Mucosa of stomach (tissue), 1 donor: ENCODE measurements around the gene GPNMB.

Experiments
- H3K27me3 ChIP-seq: one replicate; pipeline ENCODE4 v1.7.0; 2013; ENCODE audit warnings: mild to moderate bottlenecking, low read length; ENCODE audit not compliant: control insufficient read depth, insufficient read depth
- H3K36me3 ChIP-seq: one replicate; pipeline ENCODE4 v1.7.0; 2013; ENCODE audit warnings: low read length; ENCODE audit not compliant: control insufficient read depth, insufficient read depth
- H3K4me1 ChIP-seq: one replicate; pipeline ENCODE4 v1.7.0; 2013; ENCODE audit warnings: mild to moderate bottlenecking, low read length; ENCODE audit not compliant: control insufficient read depth, insufficient read depth
- H3K4me3 ChIP-seq: one replicate; pipeline ENCODE4 v1.7.0; 2013; ENCODE audit warnings: low read length
- H3K9ac ChIP-seq: one replicate; pipeline ENCODE4 v1.7.0; 2013; ENCODE audit warnings: mild to moderate bottlenecking, low read length, moderate library complexity
- H3K9me3 ChIP-seq: one replicate; pipeline ENCODE4 v1.7.0; 2013; ENCODE audit warnings: mild to moderate bottlenecking, low read length, moderate library complexity; ENCODE audit not compliant: control insufficient read depth
- donor health status: Pancreatic carcinoma.

The GPNMB gene

DNA sequence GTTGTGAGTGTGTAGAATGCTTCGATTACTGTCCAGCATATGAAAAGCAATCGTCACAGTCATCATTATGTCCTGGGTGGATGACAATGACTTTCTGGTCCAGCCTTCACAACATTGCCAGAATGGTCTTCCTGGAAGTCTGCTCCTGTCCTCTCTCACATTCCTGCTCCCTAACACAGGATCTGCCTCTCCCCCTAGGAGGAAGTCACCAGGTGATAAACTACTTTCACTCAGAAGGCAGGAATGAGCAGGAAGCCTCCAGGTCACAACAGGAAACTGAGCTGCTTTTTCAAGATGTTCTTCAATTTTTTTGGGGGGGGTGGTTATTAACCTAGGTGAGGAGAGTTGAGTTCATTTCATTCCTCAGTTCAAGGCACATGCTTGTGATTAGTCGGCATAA is 13.6 kb upstream of the GPNMB start:
- Histone ChIP-seq H3K9me3 (no peaks in the 10 kb centered on the region), H3K9ac (no peak overlapping the region), H3K4me1 (no peaks in the 10 kb centered on the region), H3K27me3 (no peaks in the 10 kb centered on the region), H3K36me3 (no peaks in the 10 kb centered on the region), H3K4me3 (no peak overlapping the region)

DNA sequence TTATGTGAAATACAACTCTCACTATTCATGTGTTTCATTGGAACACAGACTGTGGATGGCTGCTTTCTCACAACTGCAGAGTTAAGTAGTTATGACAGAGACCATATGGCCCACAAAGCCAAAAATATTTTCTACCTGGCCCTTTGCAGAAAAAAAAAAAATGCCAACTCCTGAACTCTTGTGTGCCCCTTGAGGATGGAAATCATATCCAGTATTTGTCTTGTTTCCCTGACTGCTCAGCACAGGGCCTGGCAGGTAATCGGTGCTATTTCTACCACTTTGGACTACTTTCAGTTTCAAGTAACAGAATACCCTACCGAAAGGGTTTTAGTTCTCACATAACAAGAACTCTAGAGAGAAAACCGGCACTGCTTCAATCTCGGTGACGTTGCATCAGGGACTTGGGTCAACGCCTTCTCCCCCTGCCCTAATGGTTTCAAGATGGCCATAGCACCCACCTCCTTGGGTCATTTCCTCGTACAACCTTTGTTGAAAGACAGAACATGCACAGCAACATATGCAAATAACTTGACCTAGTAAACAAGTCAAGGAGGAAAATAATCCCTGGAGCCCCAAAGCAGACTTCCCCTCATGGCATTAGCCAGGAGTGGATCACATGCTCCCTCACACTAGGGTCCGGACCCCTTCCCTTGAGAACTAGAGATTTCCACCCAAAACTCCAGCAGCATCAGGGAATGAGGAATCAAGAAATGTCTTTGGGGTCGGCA is 11.8 kb upstream of the GPNMB start:
- H3K27me3 ChIP-seq = no peaks in the 10 kb centered on the region
- no peak overlapping the region for H3K9ac ChIP-seq
- no peak overlapping the region for H3K4me3 ChIP-seq
- no peaks in the 10 kb centered on the region for H3K36me3 ChIP-seq
- H3K9me3 ChIP-seq = no peaks in the 10 kb centered on the region
- H3K4me1 ChIP-seq = no peaks in the 10 kb centered on the region

DNA sequence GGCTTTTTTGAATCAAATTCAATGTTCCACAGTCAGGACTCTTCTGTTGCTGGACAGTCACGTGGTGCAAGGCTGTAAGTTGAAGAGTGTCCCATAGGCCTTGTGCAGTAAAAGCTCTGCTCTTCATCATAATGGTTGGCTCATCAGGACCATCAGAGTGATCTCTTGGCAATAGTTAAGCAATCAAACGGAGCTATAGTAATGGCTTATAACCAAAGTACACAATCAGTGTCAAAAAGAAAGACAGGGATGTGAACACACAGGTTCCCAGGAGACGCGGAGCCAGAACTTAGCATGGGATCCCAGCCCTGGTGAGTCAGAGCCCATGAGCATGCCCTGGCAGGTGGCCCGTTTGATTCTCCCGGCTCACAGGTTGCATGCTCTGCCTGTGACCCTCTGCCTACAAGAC is 10.8 kb upstream of the GPNMB start:
- H3K9me3 ChIP-seq = no peaks in the 10 kb centered on the region
- no peaks in the 10 kb centered on the region for H3K36me3 ChIP-seq
- no peak overlapping the region for H3K4me3 ChIP-seq
- no peak overlapping the region for H3K9ac ChIP-seq
- no peaks in the 10 kb centered on the region for H3K4me1 ChIP-seq
- no peaks in the 10 kb centered on the region for H3K27me3 ChIP-seq

DNA sequence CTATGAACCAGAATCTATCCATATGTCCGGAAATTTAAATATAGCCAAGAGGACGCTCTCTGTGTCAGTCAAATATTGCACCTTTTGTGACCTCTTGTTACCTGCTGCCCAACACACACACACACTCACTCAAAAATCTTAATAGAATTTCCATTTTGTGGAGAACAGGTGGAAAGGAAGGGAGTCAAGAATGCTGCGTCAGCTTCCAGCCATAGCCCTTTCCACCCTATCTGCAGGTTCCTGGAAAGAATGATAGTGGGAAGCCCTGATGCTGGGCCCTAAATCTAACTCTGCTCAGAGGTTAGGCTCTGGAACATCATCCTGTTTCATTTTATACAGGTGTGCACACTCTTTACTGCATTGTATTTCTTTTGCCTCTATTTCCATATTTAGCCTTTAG is 9.6 kb upstream of the GPNMB start:
- no peaks in the 10 kb centered on the region for H3K9me3 ChIP-seq
- H3K9ac ChIP-seq = no peak overlapping the region
- H3K4me1 ChIP-seq = no peaks in the 10 kb centered on the region
- H3K27me3 ChIP-seq = no peaks in the 10 kb centered on the region
- no peaks in the 10 kb centered on the region for H3K36me3 ChIP-seq
- H3K4me3 ChIP-seq = no peak overlapping the region

- H3K4me1 ChIP-seq = no peaks in the 10 kb centered on the region
- no peaks in the 10 kb centered on the region for H3K9me3 ChIP-seq
- no peaks in the 10 kb centered on the region for H3K27me3 ChIP-seq
- no peaks in the 10 kb centered on the region for H3K36me3 ChIP-seq
- no peak overlapping the region for H3K9ac ChIP-seq
- H3K4me3 ChIP-seq = no peak overlapping the region
Measured at GRCh38 chr7:23238983-23239652, 7.5 kb upstream of the GPNMB start.

DNA sequence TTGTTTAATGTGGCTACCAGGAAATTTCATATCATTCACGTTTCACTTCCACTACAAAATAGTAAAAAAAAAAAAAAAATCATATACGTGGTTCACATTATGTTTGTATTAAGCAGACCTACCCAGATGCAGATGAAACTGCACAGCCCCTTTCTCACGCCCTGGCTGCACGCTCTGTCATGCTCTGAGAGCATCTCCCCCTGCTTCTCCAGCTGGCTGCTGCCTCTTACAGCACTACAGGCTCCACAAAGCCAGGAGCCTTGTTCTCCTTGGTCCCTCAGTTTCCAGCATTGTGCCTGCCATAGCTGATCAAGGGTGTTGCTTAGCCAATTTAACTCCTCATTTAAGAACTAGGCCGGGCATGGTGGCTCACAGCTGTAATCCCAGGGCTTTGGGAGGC is 6.9 kb upstream of the GPNMB start:
- H3K4me3 ChIP-seq = no peak overlapping the region
- H3K9me3 ChIP-seq = no peaks in the 10 kb centered on the region
- H3K27me3 ChIP-seq = no peaks in the 10 kb centered on the region
- H3K36me3 ChIP-seq = no peaks in the 10 kb centered on the region
- H3K9ac ChIP-seq = no peak overlapping the region
- no peaks in the 10 kb centered on the region for H3K4me1 ChIP-seq

- H3K36me3 ChIP-seq = no peaks in the 10 kb centered on the region
- H3K4me3 ChIP-seq = no peak overlapping the region
- H3K9me3 ChIP-seq = no peaks in the 10 kb centered on the region
- no peak overlapping the region for H3K9ac ChIP-seq
- H3K27me3 ChIP-seq = peaks cover 9% of the 10 kb centered on the region
- H3K4me1 ChIP-seq = no peaks in the 10 kb centered on the region
Measured at GRCh38 chr7:23242321-23242720, 4.3 kb upstream of the GPNMB start.

DNA sequence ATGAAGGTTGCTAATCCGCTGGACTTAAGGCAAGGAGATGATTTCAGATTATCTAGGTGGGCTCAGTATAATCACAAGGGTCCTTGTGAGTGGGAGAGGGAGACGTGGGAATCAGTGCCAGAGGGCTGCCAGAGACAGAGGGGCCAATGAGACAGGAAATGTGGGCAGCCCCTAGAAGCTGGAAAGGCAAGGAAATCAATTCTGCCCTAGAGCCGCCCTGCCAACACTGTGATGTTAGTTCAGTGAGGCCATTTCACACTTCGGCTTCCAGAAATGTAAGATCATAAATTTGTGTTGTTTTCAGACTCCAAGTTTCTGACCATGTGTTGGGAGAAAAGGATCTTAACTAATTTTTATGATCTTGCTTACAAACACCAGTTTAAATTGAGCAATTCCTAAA is 3.6 kb upstream of the GPNMB start:
- no peaks in the 10 kb centered on the region for H3K36me3 ChIP-seq
- H3K4me1 ChIP-seq = no peaks in the 10 kb centered on the region
- peaks cover 15% of the 10 kb centered on the region for H3K27me3 ChIP-seq
- H3K4me3 ChIP-seq = no peak overlapping the region
- H3K9ac ChIP-seq = no peak overlapping the region
- no peaks in the 10 kb centered on the region for H3K9me3 ChIP-seq

DNA sequence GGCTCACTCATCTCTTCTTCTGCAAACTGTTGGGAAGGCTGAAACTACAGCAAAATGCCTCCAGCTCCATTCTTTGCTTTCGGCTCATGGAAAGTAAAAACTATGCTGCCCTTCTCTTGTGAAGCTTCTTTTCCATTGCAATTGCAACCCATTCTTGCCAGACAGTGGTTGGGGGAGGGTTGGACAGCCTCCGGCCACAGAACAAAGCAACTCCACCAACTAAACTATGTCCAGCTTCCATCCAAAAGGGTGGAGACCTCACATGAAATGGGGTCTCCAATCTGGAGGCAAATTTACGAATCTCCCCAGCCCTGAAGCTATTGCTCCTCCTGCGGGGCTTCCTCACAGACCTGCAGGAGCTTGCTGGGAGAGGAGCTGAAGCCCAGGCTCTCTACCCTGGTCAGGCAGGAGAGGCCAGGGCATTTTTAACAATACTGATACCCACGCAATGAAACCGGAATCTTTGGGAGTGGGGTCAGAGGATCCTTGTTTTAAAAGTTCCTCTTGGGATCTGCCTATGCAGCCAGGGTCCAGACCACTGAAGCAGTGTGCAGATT is 549 bp downstream of the GPNMB start:
- Histone ChIP-seq H3K4me3 (no peak overlapping the region), H3K9ac (peak overlapping the region; percentile 28), H3K9me3 (no peaks in the 10 kb centered on the region), H3K4me1 (no peaks in the 10 kb centered on the region), H3K36me3 (no peaks in the 10 kb centered on the region), H3K27me3 (peaks cover 31% of the 10 kb centered on the region)

GRCh38 chr7:23247603-23248335 is 1.2 kb downstream of the GPNMB start:
- no peaks in the 10 kb centered on the region for H3K9me3 ChIP-seq
- peaks cover 31% of the 10 kb centered on the region for H3K27me3 ChIP-seq

DNA sequence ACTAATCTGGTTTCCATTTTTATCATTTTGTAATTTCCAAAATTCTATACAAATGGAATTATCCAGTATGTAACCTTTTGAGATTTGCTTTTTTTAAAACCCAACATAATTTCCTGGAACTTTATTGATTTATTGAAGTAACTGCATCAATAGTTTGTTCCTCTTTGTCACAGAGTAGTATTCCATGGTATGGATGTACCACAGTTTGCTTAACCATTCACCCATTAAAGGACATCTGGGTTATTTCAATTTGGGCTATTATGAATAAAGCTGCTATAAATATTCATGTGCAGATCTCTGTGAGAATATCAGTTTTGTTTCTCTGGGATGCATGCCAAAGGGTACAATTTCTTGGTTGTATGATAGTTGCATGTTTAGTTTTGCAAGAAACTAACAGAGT is 2.9 kb downstream of the GPNMB start:
- Histone ChIP-seq H3K9me3 (no peaks in the 10 kb centered on the region), H3K4me3 (no peak overlapping the region), H3K36me3 (no peaks in the 10 kb centered on the region), H3K4me1 (no peaks in the 10 kb centered on the region), H3K9ac (no peak overlapping the region), H3K27me3 (peaks cover 31% of the 10 kb centered on the region)

More at GRCh38 chr7:23247603-23248335, 1.2 kb downstream of the GPNMB start:
- Histone ChIP-seq H3K36me3 (no peaks in the 10 kb centered on the region), H3K4me1 (no peaks in the 10 kb centered on the region), H3K4me3 (no peak overlapping the region), H3K9ac (peak overlapping the region; percentile 28)
